ENCODE results near the gene NTMT1.

DNA sequence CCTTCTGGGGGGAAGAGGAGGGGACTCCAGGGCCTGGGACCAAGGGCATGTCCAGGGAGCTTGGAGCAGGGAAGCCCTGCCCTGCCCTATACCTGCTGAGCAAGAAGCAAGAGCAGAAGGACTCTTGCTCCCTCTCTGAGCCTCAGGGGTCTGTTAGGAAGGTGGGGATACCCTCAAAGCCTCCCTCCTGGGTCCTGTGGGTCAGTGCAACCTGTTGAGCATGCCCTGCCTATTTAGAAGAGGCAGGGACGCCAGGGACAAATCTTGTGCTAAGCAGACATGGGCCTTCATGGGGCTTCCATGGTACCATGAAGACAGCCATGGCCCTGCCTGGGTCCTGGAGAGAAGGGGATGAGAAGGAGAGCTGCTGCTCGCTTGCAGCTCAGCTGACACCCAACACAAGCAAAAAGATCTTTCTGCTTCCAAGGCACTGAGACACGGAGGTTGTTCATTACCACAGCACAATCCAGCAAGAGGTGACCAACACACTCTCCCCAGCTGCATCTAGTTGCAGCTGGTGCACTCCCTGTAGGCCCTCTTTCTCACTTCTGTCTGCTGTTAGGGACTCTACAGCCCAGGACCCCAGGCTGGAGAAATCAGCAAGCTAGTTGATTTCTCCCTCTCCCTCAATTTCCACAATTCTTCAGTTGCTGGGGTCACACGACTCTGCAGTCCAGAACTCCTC, 44.3 kb upstream of the NTMT1 start:
- TF ChIP-seq POLR2A (IDR thresholded peaks at IDR 0.05): no peak
- TF ChIP-seq, protein P1, sequence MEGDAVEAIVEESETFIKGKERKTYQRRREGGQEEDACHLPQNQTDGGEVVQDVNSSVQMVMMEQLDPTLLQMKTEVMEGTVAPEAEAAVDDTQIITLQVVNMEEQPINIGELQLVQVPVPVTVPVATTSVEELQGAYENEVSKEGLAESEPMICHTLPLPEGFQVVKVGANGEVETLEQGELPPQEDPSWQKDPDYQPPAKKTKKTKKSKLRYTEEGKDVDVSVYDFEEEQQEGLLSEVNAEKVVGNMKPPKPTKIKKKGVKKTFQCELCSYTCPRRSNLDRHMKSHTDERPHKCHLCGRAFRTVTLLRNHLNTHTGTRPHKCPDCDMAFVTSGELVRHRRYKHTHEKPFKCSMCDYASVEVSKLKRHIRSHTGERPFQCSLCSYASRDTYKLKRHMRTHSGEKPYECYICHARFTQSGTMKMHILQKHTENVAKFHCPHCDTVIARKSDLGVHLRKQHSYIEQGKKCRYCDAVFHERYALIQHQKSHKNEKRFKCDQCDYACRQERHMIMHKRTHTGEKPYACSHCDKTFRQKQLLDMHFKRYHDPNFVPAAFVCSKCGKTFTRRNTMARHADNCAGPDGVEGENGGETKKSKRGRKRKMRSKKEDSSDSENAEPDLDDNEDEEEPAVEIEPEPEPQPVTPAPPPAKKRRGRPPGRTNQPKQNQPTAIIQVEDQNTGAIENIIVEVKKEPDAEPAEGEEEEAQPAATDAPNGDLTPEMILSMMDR (IDR thresholded peaks at IDR 0.05): no peak

Measured in thyroid gland (tissue), 4 donors.